Loucy (cell line): Measurements from ENCODE around the gene KIFC1.
A peak's percentile ranks its signal among the peaks of the same experiment; 100 is the strongest.

Experiments
- H2AFZ ChIP-seq: fragments of 200-600 bp; sonication (generic); 2 replicates; pipeline ENCODE4 v1.6.0; 2016; ENCODE audit warnings: antibody characterized with exemption, mild to moderate bottlenecking, low read length, moderate library complexity
- H3F3A ChIP-seq: fragments of 200-600 bp; 2 replicates; pipeline ENCODE4 v1.6.0; 2016; ENCODE audit warnings: antibody characterized with exemption, low read depth, mild to moderate bottlenecking
- H3K27me3 ChIP-seq: fragments of 200-600 bp; sonication (generic); 2 replicates; pipeline ENCODE4 v1.6.1; 2014; ENCODE audit warnings: low read length, mild to moderate bottlenecking; ENCODE audit not compliant: insufficient read depth, poor library complexity, severe bottlenecking
- H3K36me3 ChIP-seq: fragments of 200-600 bp; sonication (generic); 2 replicates; pipeline ENCODE4 v1.6.1; 2016; ENCODE audit warnings: low read length; ENCODE audit not compliant: insufficient read depth
- H3K4me1 ChIP-seq: fragments of 200-600 bp; sonication (generic); 2 replicates; pipeline ENCODE4 v1.5.1; 2014; ENCODE audit warnings: low read length, mild to moderate bottlenecking; ENCODE audit not compliant: insufficient read depth, poor library complexity, severe bottlenecking
- H3K4me2 ChIP-seq: fragments of 200-600 bp; sonication (generic); 2 replicates; pipeline ENCODE4 v1.6.0; 2014; ENCODE audit warnings: antibody characterized with exemption, low read length, low read depth, mild to moderate bottlenecking; ENCODE audit not compliant: poor library complexity, severe bottlenecking
- H3K4me3 ChIP-seq: fragments of 200-600 bp; sonication (generic); 2 replicates; pipeline ENCODE4 v1.5.1; 2014; ENCODE audit warnings: low read length, mild to moderate bottlenecking, mixed read lengths; ENCODE audit not compliant: poor library complexity, severe bottlenecking
- H3K79me2 ChIP-seq: fragments of 200-600 bp; sonication (generic); 2 replicates; pipeline ENCODE4 v1.6.1; 2014; ENCODE audit warnings: low read length; ENCODE audit not compliant: insufficient read depth
- H3K9ac ChIP-seq: fragments of 200-600 bp; sonication (generic); 2 replicates; pipeline ENCODE4 v1.6.0; 2014; ENCODE audit warnings: mild to moderate bottlenecking, low read depth, low read length, moderate library complexity; ENCODE audit not compliant: poor library complexity, severe bottlenecking
- H3K9me2 ChIP-seq: fragments of 200-600 bp; sonication (generic); replicated peaks from 2 replicates; pipeline ENCODE4 v1.6.1; 2016; ENCODE audit warnings: low read depth, low read length, mixed read lengths
- H3K9me3 ChIP-seq: fragments of 200-600 bp; sonication (generic); 2 replicates; pipeline ENCODE4 v1.6.1; 2014; ENCODE audit warnings: mild to moderate bottlenecking, antibody characterized with exemption, low read length, low read depth; ENCODE audit not compliant: insufficient read depth
- H4K20me1 ChIP-seq: fragments of 200-600 bp; sonication (generic); 2 replicates; pipeline ENCODE4 v1.6.0; 2014; ENCODE audit warnings: antibody characterized with exemption, low read length, mild to moderate bottlenecking; ENCODE audit not compliant: insufficient read depth, poor library complexity, severe bottlenecking
- CTCF ChIP-seq: fragments of 200-600 bp; sonication (generic); conservative IDR thresholded peaks from 2 replicates; pipeline ENCODE4 v1.5.1; 2014; ENCODE audit warnings: mild to moderate bottlenecking, antibody characterized with exemption, low read length
- EZH2phosphoT487 ChIP-seq: fragments of 200-600 bp; IDR thresholded peaks from 2 replicates; pipeline ENCODE4 v1.6.1; 2018; ENCODE audit warnings: antibody characterized with exemption, mild to moderate bottlenecking, moderate library complexity, borderline replicate concordance

KIFC1 gene

GRCh38 chr6:33419580-33420490, 28.2 kb downstream of the KIFC1 start, which contains the start of gene SYNGAP1:
TSS of gene SYNGAP1 (plus strand) at chr6:33420065. CDS start at chr6:33420265, 200 bp downstream.
- H3K36me3 ChIP-seq: no peaks in the 10 kb centered on the region
- TF ChIP-seq CTCF: no peak
- no peak for TF ChIP-seq EZH2phosphoT487
- H3K9me3 ChIP-seq: no peaks in the 10 kb centered on the region
- H3K4me3 ChIP-seq: peak within 1 kb of the TSS; percentile 78
- peak within 1 kb of the TSS; percentile 93 for H3K9ac ChIP-seq
- H3K9me2 ChIP-seq: no peaks in the 10 kb centered on the region
- no peaks in the 10 kb centered on the region for H3F3A ChIP-seq
- no peak within 1 kb of the TSS; the same call in 1 of the 2 replicates for H2AFZ ChIP-seq
- H3K4me1 ChIP-seq: peaks cover 54% of the 10 kb centered on the region
- peaks cover 29% of the 10 kb centered on the region for H4K20me1 ChIP-seq
- H3K79me2 ChIP-seq: peaks cover 48% of the 10 kb centered on the region
- peak within 1 kb of the TSS; percentile 94 for H3K4me2 ChIP-seq
- no peaks in the 10 kb centered on the region for H3K27me3 ChIP-seq

- no peak overlapping the region for H2AFZ ChIP-seq
- no peaks in the 10 kb centered on the region for H3K36me3 ChIP-seq
- no peaks in the 10 kb centered on the region for H3K27me3 ChIP-seq
- H3F3A ChIP-seq: no peaks in the 10 kb centered on the region
- no peaks in the 10 kb centered on the region for H3K9me3 ChIP-seq
- H3K79me2 ChIP-seq: peaks cover 42% of the 10 kb centered on the region
- TF ChIP-seq EZH2phosphoT487 (no peak), CTCF (no peak)
- H4K20me1 ChIP-seq: peaks cover 20% of the 10 kb centered on the region
- H3K4me1 ChIP-seq: peaks cover 54% of the 10 kb centered on the region
- H3K4me2 ChIP-seq: peak overlapping the region; percentile 59
- no peaks in the 10 kb centered on the region for H3K9me2 ChIP-seq
- peak overlapping the region; percentile 78 for H3K9ac ChIP-seq
- peak overlapping the region; percentile 78 for H3K4me3 ChIP-seq
Measured at GRCh38 chr6:33420491-33421343, 29.1 kb downstream of the KIFC1 start.

GRCh38 chr6:33421344-33421643, 29.7 kb downstream of the KIFC1 start:
- Histone ChIP-seq H3K4me1 (peaks cover 49% of the 10 kb centered on the region), H3K27me3 (no peaks in the 10 kb centered on the region), H3K9me3 (no peaks in the 10 kb centered on the region), H3K36me3 (no peaks in the 10 kb centered on the region), H3K4me3 (peak overlapping the region; percentile 78), H4K20me1 (peaks cover 17% of the 10 kb centered on the region), H3K4me2 (peak overlapping the region; percentile 59), H3K9ac (peak overlapping the region; percentile 78), H3F3A (0 out of 2 replicates have a peak, but pooled peaks cover 3% of the 10 kb centered on the region), H3K79me2 (peaks cover 36% of the 10 kb centered on the region), H2AFZ (no peak overlapping the region), H3K9me2 (no peaks in the 10 kb centered on the region)
- TF ChIP-seq CTCF: no peak
- no peak for TF ChIP-seq EZH2phosphoT487
